ENCODE results near the gene CA6.
"Not testable (repeated sequence)": the region's sequence is repeated elsewhere in the genome, so short reads cannot be mapped to it uniquely, and the experiment has no call there.

The CA6 gene

DNA sequence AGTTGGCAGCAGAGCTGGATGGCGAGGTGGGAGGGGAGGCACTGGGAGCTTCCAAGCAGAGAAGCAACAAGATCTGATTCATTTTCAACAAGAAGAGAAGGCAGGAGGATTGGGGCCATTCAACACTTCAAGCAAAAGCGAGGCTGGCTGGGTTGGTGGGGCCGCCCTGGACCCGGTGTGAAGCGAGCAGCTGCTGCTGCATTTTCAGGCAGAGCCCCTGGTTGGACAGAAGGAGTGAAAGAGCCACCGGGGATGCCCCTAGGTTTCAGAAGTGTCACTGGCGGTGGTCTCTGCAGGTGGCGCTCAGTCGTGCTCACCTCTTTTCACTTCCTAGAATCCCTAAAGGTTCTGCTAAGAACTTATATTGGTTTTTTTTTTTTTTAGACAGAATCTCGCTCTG, 62.6 kb downstream of the CA6 start:
- no peak for DNase-seq

DNA sequence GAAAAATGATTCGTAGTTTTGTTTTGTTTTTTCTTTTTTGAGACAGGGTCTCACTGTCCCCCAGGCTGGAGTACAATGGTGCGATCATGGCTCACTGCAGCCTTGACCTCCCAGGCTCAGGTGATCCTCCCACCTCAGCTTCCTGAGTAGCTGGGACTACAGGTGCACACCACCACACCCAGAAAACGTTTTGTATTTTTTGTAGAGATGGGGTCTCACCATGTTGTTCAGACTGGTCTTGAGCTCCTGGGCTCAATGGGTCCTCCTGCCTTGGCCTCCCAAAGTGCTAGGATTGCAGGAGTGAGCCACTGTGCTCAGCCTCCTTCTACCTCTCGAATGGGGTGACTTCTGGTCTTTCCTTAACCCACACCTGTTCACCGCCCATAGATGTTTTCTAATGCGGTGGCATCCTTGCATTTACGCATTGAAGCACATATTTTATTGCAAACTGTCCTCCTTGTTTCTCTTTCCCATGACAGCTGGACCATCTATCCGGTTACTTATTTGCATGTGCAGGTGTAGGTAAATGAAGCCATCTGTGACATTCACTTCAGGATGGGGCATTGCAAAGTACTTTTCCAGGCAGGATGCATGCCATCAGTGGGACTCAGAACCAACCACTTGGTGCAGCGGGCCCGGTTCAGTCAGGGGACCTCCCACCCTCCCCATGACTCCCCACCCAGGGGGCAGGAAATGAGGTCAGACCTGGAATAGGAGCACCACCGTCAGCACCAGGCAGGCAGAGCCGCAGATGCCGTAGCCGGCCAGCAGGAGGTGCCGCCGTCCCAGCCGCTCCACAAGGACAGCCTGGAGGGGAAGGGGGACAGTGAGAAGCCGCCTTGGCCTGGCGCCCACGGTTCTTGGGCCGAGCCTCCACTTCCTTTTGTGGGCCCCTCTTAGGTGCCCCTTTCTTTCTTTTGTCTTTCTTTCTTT, 64.0 kb downstream of the CA6 start:
- peak; percentile 89 for DNase-seq

DNA sequence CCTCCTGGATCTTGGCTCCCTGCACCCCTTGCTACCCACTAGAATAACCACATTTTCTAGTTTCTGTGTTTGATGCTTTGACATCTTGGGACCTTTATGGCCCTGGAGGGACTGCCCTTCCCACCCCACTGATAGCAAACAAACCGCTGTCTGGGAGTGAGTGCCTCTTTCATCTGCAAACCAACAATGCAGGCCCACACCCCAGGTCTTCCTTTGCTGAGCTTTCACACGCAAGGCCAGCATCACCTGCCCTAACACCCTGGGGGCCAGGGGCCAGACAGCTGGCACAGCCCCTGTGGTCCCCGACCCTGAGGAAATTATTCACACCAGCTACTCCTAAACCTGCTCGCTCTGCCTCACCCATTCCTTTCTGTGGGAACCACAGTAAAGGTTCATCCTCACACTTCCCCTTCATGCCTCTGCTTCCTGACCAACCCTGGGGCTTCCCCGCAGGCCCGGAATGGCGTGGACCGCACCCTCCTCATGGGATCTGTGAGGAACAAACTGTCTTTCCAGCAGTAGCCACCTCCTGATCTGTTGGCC, 65.2 kb downstream of the CA6 start:
- DNase-seq: no peak

DNA sequence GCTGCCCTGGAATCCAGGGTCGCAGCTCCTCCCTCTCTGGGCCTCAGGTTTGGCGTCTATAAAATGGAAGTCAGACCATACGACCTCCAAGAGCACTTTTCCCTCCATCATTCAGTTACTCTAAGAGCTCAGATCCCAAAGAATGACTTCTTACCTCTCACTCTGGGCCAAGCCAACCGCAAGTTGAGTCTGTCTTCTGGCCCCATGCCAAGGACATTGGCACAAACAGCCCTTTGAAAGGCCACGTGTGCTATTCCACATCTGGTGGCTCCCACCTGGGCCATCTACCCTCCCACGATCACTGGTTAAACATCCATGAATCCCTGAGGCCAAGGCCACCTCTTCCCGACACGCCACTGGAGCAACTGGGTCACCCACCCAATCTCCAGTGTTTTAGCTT, 68.2 kb downstream of the CA6 start:
- DNase-seq: peak; percentile 39

DNA sequence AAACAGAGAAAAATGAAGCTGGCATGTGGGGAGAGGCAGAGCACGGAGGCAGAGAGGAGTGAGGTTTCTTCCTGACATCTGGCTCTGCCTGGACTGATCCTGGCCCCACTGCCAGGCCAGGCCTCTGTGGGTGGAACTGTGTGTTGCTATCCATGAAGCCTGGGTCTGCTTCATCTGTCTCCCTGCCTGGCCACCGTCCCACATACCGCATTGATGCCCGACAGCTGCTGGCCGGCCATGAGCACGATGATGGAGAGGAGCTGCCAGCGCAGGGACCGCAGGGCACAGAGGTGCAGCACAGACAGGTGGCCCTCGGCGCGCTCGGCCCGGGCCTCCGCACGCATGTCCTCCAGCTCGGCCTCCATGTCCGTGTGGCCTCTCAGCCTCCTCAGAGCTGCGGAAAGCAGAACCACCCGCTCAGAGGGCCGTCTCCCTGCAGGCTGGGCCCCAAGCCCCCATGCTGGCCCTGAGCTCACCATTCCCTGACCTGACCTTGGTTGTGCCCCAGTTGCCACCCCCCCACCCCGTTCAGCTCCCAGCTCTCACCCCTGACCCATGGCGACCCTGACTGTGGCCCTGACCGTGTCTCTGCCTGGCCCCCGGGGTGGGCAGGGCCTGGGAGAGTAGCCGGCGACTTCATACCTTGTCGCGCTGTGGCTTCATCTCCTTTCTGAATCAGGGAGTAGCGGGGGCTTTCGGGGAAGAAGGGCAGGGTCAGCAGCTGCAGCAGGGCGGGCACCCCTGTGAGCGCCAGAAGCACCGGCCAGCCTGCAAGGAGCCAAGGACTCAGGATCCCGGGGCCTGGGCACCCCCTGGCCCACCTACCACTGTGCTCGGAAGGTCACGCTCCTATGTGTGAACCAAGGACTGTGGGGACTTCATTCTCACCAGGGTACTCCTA, 69.1 kb downstream of the CA6 start:
- DNase-seq: no peak

DNA sequence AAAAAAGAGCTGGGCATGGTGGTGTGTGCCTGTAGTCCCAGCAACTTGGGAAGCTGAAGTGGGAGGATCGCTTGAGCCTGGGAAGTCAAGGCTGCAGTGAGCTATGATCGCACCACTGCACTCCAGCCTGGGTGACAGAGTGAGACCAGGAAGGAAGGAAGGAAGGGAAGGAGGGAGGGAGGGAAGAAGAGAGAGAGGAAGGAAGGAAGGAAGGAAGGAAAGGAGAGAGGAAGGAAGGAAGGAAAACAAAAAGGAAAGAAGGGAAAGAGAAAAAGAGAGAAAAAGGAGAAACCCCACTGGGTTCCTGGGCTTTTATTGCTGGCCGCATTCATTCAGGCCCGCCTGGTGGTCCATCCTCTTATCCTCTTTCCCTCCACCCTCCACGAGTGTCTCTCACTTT, 70.8 kb downstream of the CA6 start:
- DNase-seq: no peak

DNA sequence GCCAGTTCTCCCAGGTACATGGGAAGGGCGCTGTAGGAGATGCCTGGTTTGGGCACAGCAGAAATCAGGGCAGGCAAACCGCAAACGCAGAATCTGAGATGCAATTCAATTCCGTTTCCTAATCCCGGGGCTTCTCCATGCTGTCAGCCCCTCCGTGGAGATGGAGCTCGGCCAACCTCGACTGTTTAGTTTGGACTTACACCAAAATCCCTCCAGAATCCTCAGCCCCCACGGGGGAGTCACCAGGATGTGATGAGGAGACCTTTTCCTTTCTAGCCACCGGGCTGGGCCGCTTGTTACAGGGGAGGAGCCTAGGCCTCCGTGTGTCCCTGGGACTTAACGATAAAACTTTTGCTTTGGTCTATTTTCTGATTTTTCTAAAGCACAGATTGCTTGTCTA, 72.7 kb downstream of the CA6 start:
- no peak for DNase-seq

DNA sequence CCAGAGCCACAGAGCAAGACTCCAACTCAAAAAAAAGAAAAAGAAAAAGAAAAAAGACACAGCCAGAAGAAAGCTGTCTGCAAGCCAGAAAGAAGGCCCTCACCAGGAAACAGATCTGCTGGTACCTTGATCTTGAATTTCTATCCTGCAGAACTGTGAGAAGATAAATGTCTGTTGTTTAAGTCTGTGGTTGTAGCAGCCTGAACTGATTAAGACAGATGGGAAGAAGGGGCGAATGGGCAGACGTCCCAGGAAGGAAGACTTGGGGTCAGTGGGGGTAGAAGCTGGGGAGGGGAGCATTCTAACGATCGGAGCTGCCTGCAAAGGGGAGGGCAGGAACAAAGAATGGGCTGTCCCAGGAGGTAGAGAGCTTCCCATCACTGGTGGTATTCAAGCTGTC, 74.2 kb downstream of the CA6 start:
- no peak for DNase-seq

DNA sequence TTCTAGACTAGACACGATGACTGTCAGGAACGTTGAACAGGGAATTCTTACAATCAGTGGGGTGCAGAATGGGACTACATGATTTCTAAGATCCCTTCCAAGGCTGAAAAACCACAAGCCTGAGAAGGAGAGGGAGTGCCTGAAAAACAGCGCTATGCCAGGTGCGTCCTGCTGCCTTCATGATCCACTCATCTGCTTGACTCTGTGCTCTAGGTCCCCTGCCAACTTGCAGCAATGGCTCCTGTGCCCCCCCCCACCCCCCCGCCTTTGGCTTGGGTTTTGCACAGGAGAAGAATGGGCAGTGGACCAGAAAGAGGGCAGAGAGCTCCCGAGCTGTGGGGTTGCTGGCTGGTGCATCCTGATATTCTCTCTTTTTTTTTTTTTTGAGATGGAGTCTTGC, 74.6 kb downstream of the CA6 start:
- DNase-seq: no peak

DNA sequence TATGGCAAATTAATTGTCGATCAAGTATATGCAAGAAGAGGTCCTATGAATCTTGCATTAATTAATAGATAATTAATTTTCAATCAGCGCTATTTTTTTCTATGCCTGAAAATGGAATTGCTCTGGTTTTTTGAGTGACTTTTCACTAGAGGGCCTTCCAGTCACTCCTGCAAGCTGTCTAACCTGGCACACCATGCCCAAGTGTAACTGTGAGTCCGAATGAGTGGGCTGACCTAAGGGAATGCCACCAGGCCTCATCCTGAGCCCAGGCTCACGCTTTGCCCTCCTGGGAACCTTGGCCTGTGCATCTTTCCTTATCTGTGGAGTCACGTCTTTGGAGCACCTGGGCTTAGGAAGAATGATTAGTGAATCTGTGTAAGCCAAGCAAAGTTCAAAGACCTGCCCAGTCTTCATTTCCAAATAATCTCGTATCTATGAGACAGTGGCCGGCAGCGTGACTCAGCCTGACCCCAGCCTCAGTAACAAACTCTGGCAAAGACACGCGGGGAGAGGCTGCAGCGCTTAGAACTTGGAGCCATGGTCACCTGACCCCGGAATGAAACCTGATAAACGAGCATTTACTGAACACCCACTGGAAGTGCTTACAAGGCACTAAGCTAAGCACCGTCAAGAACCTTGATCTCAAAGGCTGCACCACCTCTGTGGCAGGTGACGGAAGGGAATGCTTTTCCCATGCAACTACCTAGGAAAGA, 76.5 kb downstream of the CA6 start:
- not testable (repeated sequence) for DNase-seq

DNA sequence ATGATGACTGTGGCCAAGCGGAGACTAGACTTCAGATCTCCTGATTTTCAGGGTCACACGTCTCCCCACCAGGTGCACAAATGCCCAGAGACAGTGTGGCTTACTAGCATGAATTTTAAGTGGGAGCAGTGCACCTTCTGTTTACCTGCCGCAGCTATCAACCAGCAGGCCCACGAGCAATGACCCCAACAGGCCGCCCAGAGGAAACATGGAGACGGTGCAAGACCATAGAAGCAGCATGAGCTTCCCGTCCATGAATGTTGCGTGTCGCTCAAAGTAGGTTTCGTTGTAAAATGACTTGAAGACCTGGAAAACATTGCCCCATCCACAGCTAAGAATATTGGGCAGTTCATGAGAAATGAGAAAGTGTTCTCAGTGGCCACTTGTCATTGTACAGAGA, 77.1 kb downstream of the CA6 start:
- no peak for DNase-seq
